SK-N-SH treated with all-trans-retinoic acid at 6 μM for 48 hours (cell line): Measurements from ENCODE around the gene TGFBR2.
A peak's percentile ranks its signal among the peaks of the same experiment; 100 is the strongest.

Experiments used
- ATAC-seq: fragments of 200-7000 bp; cut with Tn5 transposase; 3 replicates; pipeline ENCODE4 v1.9.1; 2020; ENCODE audit warnings: mild to moderate bottlenecking, moderate library complexity
- ARNTL ChIP-seq: fragments of 450-650 bp; formaldehyde crosslinking; IDR thresholded peaks from 2 replicates; pipeline ENCODE4 v1.5.0; 2020; ENCODE audit warnings: low read depth, mild to moderate bottlenecking, moderate library complexity, borderline replicate concordance
- BACH2 ChIP-seq: fragments of 250-450 bp; sonication (Bioruptor Pico); IDR thresholded peaks from 2 replicates; pipeline ENCODE4 v1.9.0; 2021; ENCODE audit warnings: mild to moderate bottlenecking, borderline replicate concordance
- CSDC2 ChIP-seq: fragments of 250-450 bp; sonication (Bioruptor Pico); IDR thresholded peaks from 2 replicates; pipeline ENCODE4 v1.5.0; 2020; ENCODE audit warnings: mild to moderate bottlenecking, moderate library complexity
- GLIS3 ChIP-seq: fragments of 250-450 bp; sonication (Bioruptor Pico); IDR thresholded peaks from 2 replicates; pipeline ENCODE4 v1.5.0; 2020; ENCODE audit warnings: mild to moderate bottlenecking, moderate library complexity
- ISL1 ChIP-seq: fragments of 250-450 bp; sonication (Bioruptor Pico); IDR thresholded peaks from 2 replicates; pipeline ENCODE4 v2.1.2; 2022; ENCODE audit warnings: mild to moderate bottlenecking, moderate library complexity
- PPARA ChIP-seq: fragments of 250-450 bp; sonication (Bioruptor Pico); IDR thresholded peaks from 2 replicates; pipeline ENCODE4 v1.5.0; 2020; ENCODE audit warnings: mild to moderate bottlenecking, borderline replicate concordance
- SNAI2 ChIP-seq: fragments of 250-450 bp; sonication (Bioruptor Pico); IDR thresholded peaks from 2 replicates; pipeline ENCODE4 v1.5.0; 2020; ENCODE audit warnings: mild to moderate bottlenecking, moderate library complexity
- TCF4 ChIP-seq: fragments of 250-450 bp; sonication (Bioruptor Pico); IDR thresholded peaks from 2 replicates; pipeline ENCODE4 v1.8.0; 2021; ENCODE audit warnings: mild to moderate bottlenecking, moderate library complexity, borderline replicate concordance
- ZC3H10 ChIP-seq: fragments of 250-450 bp; sonication (Bioruptor Pico); IDR thresholded peaks from 2 replicates; pipeline ENCODE4 v1.5.1; 2021; ENCODE audit warnings: mild to moderate bottlenecking, moderate library complexity
- ZFP3 ChIP-seq: fragments of 250-450 bp; sonication (Bioruptor Pico); IDR thresholded peaks from 2 replicates; pipeline ENCODE4 v1.5.0; 2020; ENCODE audit warnings: mild to moderate bottlenecking, moderate library complexity
- ZFP30 ChIP-seq: fragments of 450-650 bp; formaldehyde crosslinking; IDR thresholded peaks from 2 replicates; pipeline ENCODE4 v1.5.0; 2022; ENCODE audit warnings: mild to moderate bottlenecking, moderate library complexity
- ZNF565 ChIP-seq: fragments of 450-650 bp; formaldehyde crosslinking; conservative IDR thresholded peaks from 2 replicates; pipeline ENCODE4 v1.5.0; 2020; ENCODE audit warnings: low read depth, mild to moderate bottlenecking, moderate library complexity
- ZNF70 ChIP-seq: fragments of 450-650 bp; formaldehyde crosslinking; IDR thresholded peaks from 2 replicates; pipeline ENCODE4 v1.5.0; 2020; ENCODE audit warnings: mild to moderate bottlenecking, moderate library complexity
- TF ChIP-seq, protein P1 (sequence below): fragments of 250-450 bp; sonication (Bioruptor Pico); IDR thresholded peaks from 2 replicates; pipeline ENCODE4 v1.5.1; 2020; ENCODE audit warnings: low read depth, mild to moderate bottlenecking, moderate library complexity
- TF ChIP-seq, protein P2 (sequence below): fragments of 250-450 bp; sonication (Bioruptor Pico); IDR thresholded peaks from 2 replicates; pipeline ENCODE4 v1.5.0; 2020; ENCODE audit warnings: mild to moderate bottlenecking, moderate library complexity
- TF ChIP-seq, protein P3 (sequence below): fragments of 250-450 bp; sonication (Bioruptor Pico); IDR thresholded peaks from 2 replicates; pipeline ENCODE4 v1.8.0; 2021; ENCODE audit warnings: low read depth, mild to moderate bottlenecking, moderate library complexity, borderline replicate concordance

The TGFBR2 gene

DNA sequence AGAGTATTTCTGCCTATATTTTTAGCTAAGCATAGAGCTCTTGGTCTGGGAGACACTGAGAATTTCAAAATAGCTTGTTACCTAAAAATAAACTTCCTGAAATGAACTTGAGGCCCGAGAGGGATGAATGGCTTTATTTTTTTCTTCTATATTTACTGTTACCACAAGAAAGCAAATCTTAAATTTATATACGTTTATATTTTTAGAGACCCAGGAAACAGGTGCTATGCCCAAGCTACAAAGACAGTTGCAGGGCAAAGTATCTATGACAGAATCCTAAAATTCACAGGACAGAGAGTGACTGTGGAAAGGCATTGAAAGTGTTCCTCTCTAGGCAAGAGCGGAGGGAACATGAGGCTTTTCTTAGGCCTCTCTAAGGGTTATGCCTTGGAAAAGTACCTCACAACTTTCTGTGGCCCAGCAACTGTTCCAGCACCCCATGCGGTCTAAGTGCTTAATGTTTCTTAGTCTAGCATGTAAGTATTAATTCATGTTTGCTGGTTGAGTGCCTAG is 36.5 kb downstream of the TGFBR2 start (continued):
- TF ChIP-seq, protein P1, sequence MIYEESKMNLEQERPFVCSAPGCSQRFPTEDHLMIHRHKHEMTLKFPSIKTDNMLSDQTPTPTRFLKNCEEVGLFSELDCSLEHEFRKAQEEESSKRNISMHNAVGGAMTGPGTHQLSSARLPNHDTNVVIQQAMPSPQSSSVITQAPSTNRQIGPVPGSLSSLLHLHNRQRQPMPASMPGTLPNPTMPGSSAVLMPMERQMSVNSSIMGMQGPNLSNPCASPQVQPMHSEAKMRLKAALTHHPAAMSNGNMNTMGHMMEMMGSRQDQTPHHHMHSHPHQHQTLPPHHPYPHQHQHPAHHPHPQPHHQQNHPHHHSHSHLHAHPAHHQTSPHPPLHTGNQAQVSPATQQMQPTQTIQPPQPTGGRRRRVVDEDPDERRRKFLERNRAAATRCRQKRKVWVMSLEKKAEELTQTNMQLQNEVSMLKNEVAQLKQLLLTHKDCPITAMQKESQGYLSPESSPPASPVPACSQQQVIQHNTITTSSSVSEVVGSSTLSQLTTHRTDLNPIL (CRISPR knock-in tag), result no peak
- TF ChIP-seq TCF4 (CRISPR knock-in tag), result no peak
- TF ChIP-seq, all 23 proteins: peak for 0

DNA sequence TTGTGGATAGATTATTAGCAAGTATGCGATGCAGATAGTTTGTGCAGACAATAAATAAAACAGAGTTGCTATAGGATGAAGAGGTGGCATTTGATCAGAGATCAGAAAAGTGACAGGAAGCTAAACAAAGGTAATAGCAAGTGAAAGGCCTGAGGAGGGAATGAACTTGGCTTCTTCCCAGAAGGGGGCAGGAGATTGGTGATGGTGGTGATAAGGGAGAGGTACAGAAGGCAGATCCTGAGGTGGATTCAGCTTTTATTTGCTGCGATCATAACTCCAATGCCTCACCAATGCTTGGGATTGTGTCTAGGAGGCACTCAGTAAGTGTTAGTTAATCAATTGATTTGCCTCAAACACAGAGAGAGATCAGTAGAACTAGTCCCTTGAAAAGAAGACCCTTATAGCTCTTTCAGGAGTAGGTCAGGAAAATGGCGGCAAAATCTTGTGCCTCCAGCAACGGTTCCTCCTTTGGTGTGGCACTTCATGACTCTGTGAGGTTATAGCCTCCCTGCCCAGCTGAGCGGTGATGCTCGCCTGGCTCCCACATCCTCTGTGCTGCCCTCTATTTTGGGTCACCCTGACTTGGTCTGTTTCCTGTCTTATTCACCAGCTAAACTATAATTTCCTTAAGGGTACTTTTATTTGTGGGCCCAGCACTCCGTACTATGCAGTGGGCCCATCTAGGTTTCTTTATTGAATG is 37.5 kb downstream of the TGFBR2 start:
- TF ChIP-seq PPARA (no peak), ISL1 (CRISPR knock-in tag) (no peak), ZFP3 (CRISPR knock-in tag) (no peak), ZNF70 (CRISPR knock-in tag) (no peak), ZNF565 (CRISPR knock-in tag) (no peak), CSDC2 (CRISPR knock-in tag) (no peak), BACH2 (CRISPR knock-in tag) (no peak), ZFP30 (no peak)
- TF ChIP-seq, protein P2, sequence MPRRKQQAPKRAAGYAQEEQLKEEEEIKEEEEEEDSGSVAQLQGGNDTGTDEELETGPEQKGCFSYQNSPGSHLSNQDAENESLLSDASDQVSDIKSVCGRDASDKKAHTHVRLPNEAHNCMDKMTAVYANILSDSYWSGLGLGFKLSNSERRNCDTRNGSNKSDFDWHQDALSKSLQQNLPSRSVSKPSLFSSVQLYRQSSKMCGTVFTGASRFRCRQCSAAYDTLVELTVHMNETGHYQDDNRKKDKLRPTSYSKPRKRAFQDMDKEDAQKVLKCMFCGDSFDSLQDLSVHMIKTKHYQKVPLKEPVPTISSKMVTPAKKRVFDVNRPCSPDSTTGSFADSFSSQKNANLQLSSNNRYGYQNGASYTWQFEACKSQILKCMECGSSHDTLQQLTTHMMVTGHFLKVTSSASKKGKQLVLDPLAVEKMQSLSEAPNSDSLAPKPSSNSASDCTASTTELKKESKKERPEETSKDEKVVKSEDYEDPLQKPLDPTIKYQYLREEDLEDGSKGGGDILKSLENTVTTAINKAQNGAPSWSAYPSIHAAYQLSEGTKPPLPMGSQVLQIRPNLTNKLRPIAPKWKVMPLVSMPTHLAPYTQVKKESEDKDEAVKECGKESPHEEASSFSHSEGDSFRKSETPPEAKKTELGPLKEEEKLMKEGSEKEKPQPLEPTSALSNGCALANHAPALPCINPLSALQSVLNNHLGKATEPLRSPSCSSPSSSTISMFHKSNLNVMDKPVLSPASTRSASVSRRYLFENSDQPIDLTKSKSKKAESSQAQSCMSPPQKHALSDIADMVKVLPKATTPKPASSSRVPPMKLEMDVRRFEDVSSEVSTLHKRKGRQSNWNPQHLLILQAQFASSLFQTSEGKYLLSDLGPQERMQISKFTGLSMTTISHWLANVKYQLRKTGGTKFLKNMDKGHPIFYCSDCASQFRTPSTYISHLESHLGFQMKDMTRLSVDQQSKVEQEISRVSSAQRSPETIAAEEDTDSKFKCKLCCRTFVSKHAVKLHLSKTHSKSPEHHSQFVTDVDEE (CRISPR knock-in tag), result no peak
- TF ChIP-seq, all 23 proteins: peak for 0
- peak; percentile 62 for ATAC-seq

DNA sequence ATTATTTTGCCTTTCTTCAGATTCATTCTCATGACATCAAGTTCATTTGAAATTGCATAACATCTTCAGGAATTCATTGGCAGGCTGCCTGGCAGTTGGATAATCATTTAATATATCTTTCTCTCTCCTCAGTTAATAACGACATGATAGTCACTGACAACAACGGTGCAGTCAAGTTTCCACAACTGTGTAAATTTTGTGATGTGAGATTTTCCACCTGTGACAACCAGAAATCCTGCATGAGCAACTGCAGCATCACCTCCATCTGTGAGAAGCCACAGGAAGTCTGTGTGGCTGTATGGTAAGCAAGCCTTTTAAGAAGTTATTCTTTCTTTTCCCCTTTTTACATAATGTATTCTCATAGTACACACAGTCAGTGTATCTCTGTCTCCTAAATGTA is 38.2 kb downstream of the TGFBR2 start:
- TF ChIP-seq ZFP3 (CRISPR knock-in tag) (no peak), ISL1 (CRISPR knock-in tag) (peak; percentile 80), ARNTL (CRISPR knock-in tag) (no peak), ZFP30 (no peak), TCF4 (CRISPR knock-in tag) (no peak), ZC3H10 (CRISPR knock-in tag) (0 out of 2 replicates have a peak, but pooled peaks have one; percentile 22), GLIS3 (CRISPR knock-in tag) (no peak), CSDC2 (CRISPR knock-in tag) (no peak), ZNF565 (CRISPR knock-in tag) (no peak)
- TF ChIP-seq, protein P2 (CRISPR knock-in tag), result no peak
- TF ChIP-seq, protein P3, sequence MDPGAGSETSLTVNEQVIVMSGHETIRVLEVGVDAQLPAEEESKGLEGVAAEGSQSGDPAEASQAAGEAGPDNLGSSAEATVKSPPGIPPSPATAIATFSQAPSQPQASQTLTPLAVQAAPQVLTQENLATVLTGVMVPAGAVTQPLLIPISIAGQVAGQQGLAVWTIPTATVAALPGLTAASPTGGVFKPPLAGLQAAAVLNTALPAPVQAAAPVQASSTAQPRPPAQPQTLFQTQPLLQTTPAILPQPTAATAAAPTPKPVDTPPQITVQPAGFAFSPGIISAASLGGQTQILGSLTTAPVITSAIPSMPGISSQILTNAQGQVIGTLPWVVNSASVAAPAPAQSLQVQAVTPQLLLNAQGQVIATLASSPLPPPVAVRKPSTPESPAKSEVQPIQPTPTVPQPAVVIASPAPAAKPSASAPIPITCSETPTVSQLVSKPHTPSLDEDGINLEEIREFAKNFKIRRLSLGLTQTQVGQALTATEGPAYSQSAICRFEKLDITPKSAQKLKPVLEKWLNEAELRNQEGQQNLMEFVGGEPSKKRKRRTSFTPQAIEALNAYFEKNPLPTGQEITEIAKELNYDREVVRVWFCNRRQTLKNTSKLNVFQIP (CRISPR knock-in tag), result no peak
- peak; percentile 65 for ATAC-seq

DNA sequence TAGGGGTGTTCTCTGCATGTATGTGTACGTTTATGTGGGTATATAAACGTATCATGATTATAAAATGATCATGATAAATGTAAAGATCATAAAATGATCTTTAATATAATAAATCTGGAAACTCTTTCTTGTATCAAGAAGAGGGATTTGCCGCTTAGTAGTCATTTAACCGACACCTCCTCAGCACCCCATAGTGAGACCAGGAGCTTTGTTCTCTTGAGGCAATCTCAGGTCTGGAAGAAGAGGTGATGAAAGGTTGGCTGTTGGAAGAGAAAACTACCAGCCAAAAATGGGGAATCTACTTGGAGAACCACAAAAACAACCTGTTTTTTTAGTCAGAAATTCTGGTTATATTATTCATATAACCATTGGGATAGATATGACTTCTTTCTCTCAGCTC is 38.7 kb downstream of the TGFBR2 start:
- TF ChIP-seq PPARA, result no peak
- no peak for TF ChIP-seq ZC3H10 (CRISPR knock-in tag)
- TF ChIP-seq SNAI2 (CRISPR knock-in tag), result no peak
- TF ChIP-seq CSDC2 (CRISPR knock-in tag), result no peak
- TF ChIP-seq, protein P1 (CRISPR knock-in tag), result no peak
- TF ChIP-seq, all 23 proteins: peak for 0
- ATAC-seq, result no peak
